ENCODE measurements around the gene SNX30.

GRCh38 chr9:112789473-112789872 is 38.9 kb downstream of the SNX30 start:
- TF ChIP-seq EZH2 (IDR thresholded peaks at IDR 0.05; ENCODE audit: low read depth), result no peak
- TF ChIP-seq, protein P1, sequence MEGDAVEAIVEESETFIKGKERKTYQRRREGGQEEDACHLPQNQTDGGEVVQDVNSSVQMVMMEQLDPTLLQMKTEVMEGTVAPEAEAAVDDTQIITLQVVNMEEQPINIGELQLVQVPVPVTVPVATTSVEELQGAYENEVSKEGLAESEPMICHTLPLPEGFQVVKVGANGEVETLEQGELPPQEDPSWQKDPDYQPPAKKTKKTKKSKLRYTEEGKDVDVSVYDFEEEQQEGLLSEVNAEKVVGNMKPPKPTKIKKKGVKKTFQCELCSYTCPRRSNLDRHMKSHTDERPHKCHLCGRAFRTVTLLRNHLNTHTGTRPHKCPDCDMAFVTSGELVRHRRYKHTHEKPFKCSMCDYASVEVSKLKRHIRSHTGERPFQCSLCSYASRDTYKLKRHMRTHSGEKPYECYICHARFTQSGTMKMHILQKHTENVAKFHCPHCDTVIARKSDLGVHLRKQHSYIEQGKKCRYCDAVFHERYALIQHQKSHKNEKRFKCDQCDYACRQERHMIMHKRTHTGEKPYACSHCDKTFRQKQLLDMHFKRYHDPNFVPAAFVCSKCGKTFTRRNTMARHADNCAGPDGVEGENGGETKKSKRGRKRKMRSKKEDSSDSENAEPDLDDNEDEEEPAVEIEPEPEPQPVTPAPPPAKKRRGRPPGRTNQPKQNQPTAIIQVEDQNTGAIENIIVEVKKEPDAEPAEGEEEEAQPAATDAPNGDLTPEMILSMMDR (conservative IDR thresholded peaks at IDR 0.05), result no peak
